RWPE2 (cell line): Measurements from ENCODE around the gene C21orf58.

ENCODE experiments used
- ATAC-seq: fragments of 200-7000 bp; cut with Tn5 transposase; 3 replicates; pipeline ENCODE4 v1.9.1; 2021; ENCODE audit warnings: low read depth
- DNase-seq: peaks from one replicate; pipeline ENCODE4 v3.0.0-alpha.2; 2020; ENCODE audit warnings: low spot score
- H3K27ac ChIP-seq: fragments of 450-650 bp; 2 replicates; pipeline ENCODE4 v1.5.1; 2017; ENCODE audit warnings: mild to moderate bottlenecking; ENCODE audit not compliant: poor library complexity, severe bottlenecking
- H3K27me3 ChIP-seq: fragments of 250-450 bp; sonication (Bioruptor Pico); 2 replicates; pipeline ENCODE4 v1.5.1; 2021; ENCODE audit warnings: mild to moderate bottlenecking, moderate library complexity; ENCODE audit not compliant: insufficient read depth, poor library complexity, severe bottlenecking
- H3K36me3 ChIP-seq: fragments of 250-450 bp; sonication (Bioruptor Pico); 2 replicates; pipeline ENCODE4 v1.5.1; 2020; ENCODE audit warnings: low read depth, mild to moderate bottlenecking, moderate library complexity
- H3K4me1 ChIP-seq: fragments of 250-450 bp; sonication (Bioruptor Pico); 2 replicates; pipeline ENCODE4 v1.5.1; 2021; ENCODE audit warnings: mild to moderate bottlenecking, moderate library complexity; ENCODE audit not compliant: insufficient read depth, poor library complexity, severe bottlenecking
- H3K4me3 ChIP-seq: fragments of 250-450 bp; sonication (Bioruptor Pico); 2 replicates; pipeline ENCODE4 v1.5.1; 2021; ENCODE audit warnings: mild to moderate bottlenecking, moderate library complexity; ENCODE audit not compliant: severe bottlenecking
- H3K9me3 ChIP-seq: fragments of 250-450 bp; sonication (Bioruptor Pico); 2 replicates; pipeline ENCODE4 v1.5.1; 2021; ENCODE audit warnings: mild to moderate bottlenecking, moderate library complexity; ENCODE audit not compliant: severe bottlenecking
- TF ChIP-seq, protein P1 (sequence below): fragments of 450-650 bp; IDR thresholded peaks from one replicate; pipeline ENCODE4 v1.5.1; 2017; ENCODE audit warnings: mild to moderate bottlenecking, moderate library complexity; ENCODE audit not compliant: poor library complexity, severe bottlenecking

Gene C21orf58

DNA sequence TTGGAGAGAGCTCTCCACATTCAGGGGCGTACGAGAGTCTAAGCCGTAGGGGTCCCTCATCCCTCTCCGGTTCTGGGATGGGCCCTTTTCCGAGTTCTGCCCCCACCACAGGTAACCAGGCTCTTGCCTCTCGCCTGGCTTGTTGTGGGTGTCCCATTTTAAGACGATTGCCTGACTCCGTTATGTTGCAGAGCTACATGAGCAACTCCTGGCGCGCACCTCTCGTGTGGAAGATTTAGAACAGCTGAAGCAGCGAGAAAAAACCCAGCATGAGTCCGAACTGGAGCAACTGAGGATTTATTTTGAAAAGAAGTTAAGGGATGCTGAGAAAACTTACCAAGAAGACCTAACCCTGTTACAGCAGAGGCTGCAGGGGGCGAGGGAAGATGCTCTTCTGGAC is 29.2 kb upstream of the C21orf58 start:
- Histone ChIP-seq H3K4me1 (no peaks in the 10 kb centered on the region), H3K27ac (no peak overlapping the region), H3K36me3 (peaks cover 83% of the 10 kb centered on the region), H3K27me3 (no peaks in the 10 kb centered on the region), H3K9me3 (no peaks in the 10 kb centered on the region), H3K4me3 (no peak overlapping the region)
- TF ChIP-seq, protein P1, sequence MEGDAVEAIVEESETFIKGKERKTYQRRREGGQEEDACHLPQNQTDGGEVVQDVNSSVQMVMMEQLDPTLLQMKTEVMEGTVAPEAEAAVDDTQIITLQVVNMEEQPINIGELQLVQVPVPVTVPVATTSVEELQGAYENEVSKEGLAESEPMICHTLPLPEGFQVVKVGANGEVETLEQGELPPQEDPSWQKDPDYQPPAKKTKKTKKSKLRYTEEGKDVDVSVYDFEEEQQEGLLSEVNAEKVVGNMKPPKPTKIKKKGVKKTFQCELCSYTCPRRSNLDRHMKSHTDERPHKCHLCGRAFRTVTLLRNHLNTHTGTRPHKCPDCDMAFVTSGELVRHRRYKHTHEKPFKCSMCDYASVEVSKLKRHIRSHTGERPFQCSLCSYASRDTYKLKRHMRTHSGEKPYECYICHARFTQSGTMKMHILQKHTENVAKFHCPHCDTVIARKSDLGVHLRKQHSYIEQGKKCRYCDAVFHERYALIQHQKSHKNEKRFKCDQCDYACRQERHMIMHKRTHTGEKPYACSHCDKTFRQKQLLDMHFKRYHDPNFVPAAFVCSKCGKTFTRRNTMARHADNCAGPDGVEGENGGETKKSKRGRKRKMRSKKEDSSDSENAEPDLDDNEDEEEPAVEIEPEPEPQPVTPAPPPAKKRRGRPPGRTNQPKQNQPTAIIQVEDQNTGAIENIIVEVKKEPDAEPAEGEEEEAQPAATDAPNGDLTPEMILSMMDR = no peak
- DNase-seq = no peak
- ATAC-seq = no peak

DNA sequence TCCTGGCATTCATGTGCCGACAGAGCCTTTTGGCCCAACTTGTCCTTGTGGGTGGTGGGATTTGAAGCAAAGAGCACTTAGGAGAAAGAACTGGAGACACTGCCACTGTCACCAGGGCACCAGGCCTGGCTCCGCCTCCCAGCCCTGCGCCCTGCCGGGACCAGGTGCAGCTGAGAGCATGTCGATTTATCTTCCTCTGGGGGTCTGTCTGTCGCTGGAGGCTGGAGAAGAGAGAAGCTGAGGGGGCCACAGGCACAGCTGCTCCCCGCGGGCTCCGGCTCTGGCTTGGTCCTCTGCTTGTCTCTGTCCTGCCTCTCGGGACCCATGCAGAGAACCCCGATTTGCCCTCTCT is 28.5 kb upstream of the C21orf58 start:
- H3K9me3 ChIP-seq = no peaks in the 10 kb centered on the region
- ATAC-seq (no peak), DNase-seq (no peak)
- H3K4me1 ChIP-seq = no peaks in the 10 kb centered on the region
- peaks cover 83% of the 10 kb centered on the region for H3K36me3 ChIP-seq
- no peaks in the 10 kb centered on the region for H3K27me3 ChIP-seq
- no peak overlapping the region for H3K27ac ChIP-seq
- H3K4me3 ChIP-seq = no peak overlapping the region
- TF ChIP-seq, protein P1 = no peak

DNA sequence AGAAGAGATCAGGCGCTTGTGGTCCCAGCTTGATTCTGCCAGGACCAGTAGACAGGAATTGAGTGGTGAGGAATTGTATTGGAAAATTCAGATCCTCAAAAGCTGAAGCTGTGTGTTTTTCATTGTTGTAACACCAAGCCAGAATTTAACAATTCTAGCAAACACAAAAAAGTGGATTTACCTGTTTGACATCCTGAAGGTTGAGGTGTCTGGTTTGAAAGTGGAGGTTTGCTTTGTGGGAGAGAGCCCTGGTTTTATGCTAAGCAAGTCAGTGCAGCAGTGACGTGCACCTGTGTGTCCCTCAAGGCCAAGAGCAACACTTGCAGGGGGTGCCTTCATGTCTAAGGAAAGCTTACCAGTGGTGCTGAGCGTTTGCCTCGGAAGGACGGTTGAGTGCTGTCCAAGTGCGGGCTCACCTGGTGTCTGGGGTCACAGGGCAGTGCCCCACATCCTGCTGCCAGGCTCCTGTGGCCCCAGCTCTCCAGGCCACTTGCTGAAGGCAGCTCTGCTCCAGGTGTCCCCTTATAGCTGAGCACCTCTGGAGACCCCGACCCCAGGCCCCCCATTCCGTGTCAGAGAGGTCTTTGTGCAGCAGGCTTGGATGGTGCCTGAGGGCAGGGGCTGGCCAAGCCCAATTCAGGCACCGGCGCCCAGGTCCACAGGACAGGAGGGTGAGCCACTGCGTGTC is 27.9 kb upstream of the C21orf58 start:
- Histone ChIP-seq H3K9me3 (no peaks in the 10 kb centered on the region), H3K36me3 (peaks cover 84% of the 10 kb centered on the region), H3K4me3 (no peak overlapping the region), H3K27ac (no peak overlapping the region), H3K27me3 (no peaks in the 10 kb centered on the region), H3K4me1 (no peaks in the 10 kb centered on the region)
- DNase-seq (no peak), ATAC-seq (no peak)
- TF ChIP-seq, protein P1 = no peak

DNA sequence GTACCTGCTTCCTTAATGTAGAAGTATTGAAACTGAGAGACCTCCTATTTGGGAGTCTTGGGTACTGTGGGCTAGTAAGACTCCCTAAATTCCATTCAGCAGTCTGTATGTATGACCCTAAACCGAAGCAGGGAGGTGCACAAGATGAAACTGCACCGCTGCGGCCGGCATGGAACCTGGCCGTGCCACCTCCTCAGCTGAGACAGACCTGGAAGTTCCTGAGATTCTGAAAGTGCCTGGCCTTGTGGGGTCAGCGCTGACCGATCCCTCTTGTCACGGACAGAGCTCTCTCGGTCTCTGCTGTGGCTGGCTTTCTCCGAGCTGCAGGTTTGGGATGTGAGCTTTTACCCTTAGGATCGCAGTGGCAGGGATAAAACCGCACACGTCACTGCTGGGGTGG is 27.3 kb upstream of the C21orf58 start:
- no peak for ATAC-seq
- peaks cover 90% of the 10 kb centered on the region for H3K36me3 ChIP-seq

DNA sequence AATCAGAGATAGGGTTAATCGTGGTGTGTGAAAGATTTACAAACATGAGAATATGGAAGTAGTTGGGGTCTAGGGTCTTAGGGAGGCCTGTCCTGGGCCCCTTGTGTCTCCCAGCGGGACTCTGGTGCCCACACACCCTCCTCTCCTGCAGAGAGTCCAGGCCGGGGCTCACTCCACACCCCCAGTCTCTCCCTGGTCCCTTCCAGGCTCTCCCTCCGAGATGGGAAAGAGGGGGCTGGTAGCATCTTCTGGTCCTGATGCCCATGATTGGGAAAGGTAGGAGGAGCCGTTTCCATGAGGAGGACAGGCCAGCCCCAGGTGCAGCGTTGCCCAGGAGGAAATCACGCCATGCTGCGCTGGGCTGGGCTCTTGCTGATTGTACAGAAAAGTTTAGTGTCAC is 26.9 kb upstream of the C21orf58 start:
- ATAC-seq (no peak), DNase-seq (no peak)
- H3K36me3 ChIP-seq = peaks cover 92% of the 10 kb centered on the region
- H3K4me3 ChIP-seq = no peak overlapping the region
- TF ChIP-seq, protein P1 = no peak
- H3K9me3 ChIP-seq = no peaks in the 10 kb centered on the region
- H3K27ac ChIP-seq = no peak overlapping the region
- H3K27me3 ChIP-seq = no peaks in the 10 kb centered on the region
- H3K4me1 ChIP-seq = no peaks in the 10 kb centered on the region

More for the DNA sequence above, 27.3 kb upstream of the C21orf58 start:
- Histone ChIP-seq H3K4me3 (no peak overlapping the region), H3K27me3 (no peaks in the 10 kb centered on the region), H3K27ac (no peak overlapping the region), H3K4me1 (no peaks in the 10 kb centered on the region), H3K9me3 (no peaks in the 10 kb centered on the region)
- TF ChIP-seq, protein P1 = no peak
- no peak for DNase-seq
